Suprapubic skin (tissue), 4 donors: ENCODE measurements around the gene SIDT1. TPM values are rescaled to one million over a fixed set of nuclear protein-coding genes. Genes with fewer than 3 reads are reported as not detected.

Source experiments
- DNase-seq, 2 donors: peaks; one replicate each; pipeline ENCODE4 v3.0.0-alpha.2; 2019; ENCODE audit warnings: low spot score in 2 of 2
- H3K27ac ChIP-seq: fragments of 200-600 bp; sonication (generic); one replicate; pipeline ENCODE4 v1.5.1; 2019
- H3K27me3 ChIP-seq: fragments of 200-600 bp; sonication (generic); one replicate; pipeline ENCODE4 v1.5.1; 2019
- H3K36me3 ChIP-seq: fragments of 200-600 bp; sonication (generic); one replicate; pipeline ENCODE4 v1.5.1; 2019
- H3K4me1 ChIP-seq: fragments of 200-600 bp; sonication (generic); one replicate; pipeline ENCODE4 v1.5.1; 2019
- H3K4me3 ChIP-seq: fragments of 200-600 bp; sonication (generic); one replicate; pipeline ENCODE4 v1.5.1; 2019; ENCODE audit warnings: mild to moderate bottlenecking
- H3K9me3 ChIP-seq: fragments of 200-600 bp; sonication (generic); one replicate; pipeline ENCODE4 v1.5.1; 2019
- EP300 ChIP-seq: sonication (generic); formaldehyde crosslinking; IDR thresholded peaks from one replicate; pipeline ENCODE4 v1.6.1; 2017; ENCODE audit warnings: antibody characterized with exemption
- POLR2A ChIP-seq, 2 donors: fragments of 450-650 bp; IDR thresholded peaks; one replicate each; pipeline ENCODE4 v1.6.1; 2017; ENCODE audit warnings: antibody characterized with exemption in 2 of 2, mild to moderate bottlenecking in 2 of 2, moderate library complexity in 2 of 2
- POLR2AphosphoS5 ChIP-seq, 3 donors: sonication (generic); formaldehyde crosslinking; IDR thresholded peaks; one replicate each; pipeline ENCODE4 v1.6.1; 2017; ENCODE audit warnings: antibody characterized with exemption in 3 of 3
- WGBS: methylation state at CpG from one replicate; pipeline ENCODE4 v1.1.5; 2018; 5-methylcytosine and 5-hydroxymethylcytosine counted together
- total RNA-seq, 4 donors: library from RNA; depleted of rRNA; stranded (reverse); fragments of >200 nt; gene quantifications; one replicate each; pipeline ENCODE4 v1.1.0, GENCODE V29; 2016
- TF ChIP-seq, protein P1 (sequence below), 2 donors: fragments of 200-600 bp in 1 of 2; fragments of 450-650 bp in 1 of 2; sonication (generic) in 1 of 2; IDR thresholded peaks; one replicate each; pipeline ENCODE4 v1.5.1; 2016 to 2019; ENCODE audit warnings: antibody characterized with exemption in 2 of 2, mild to moderate bottlenecking in 1 of 2, moderate library complexity in 1 of 2

The SIDT1 gene
- total RNA-seq, 4 donors from 2014 or later: 0.34 to 11.4 (median 2.2) TPM

DNA sequence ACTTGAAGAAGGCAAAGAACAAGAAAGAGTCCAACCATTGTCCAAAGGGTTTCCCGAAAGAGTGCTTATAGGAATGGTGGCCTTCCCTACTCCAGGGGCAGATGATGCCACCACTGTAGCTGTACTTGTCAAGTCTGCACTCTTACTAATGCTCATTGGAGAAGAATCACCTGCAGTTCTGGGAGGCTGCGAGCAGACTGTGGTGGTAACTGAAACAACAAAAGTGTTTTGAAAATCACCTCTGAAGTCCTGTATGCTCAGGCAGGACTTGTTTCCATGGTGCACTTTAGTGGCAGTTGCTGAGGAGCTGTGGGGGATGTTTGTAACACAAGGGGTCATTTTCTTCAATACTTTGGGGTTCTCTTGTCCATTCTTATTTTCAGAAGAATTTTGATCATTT is 128.1 kb downstream of the SIDT1 start:
- H3K36me3 ChIP-seq: peaks cover 76% of the 10 kb centered on the region
- H3K9me3 ChIP-seq: no peaks in the 10 kb centered on the region
- TF ChIP-seq EP300 (no peak), POLR2A (IDR thresholded peaks at IDR 0.05) (no peak), POLR2AphosphoS5 (IDR thresholded peaks at IDR 0.05) (no peak)
- TF ChIP-seq, protein P1, sequence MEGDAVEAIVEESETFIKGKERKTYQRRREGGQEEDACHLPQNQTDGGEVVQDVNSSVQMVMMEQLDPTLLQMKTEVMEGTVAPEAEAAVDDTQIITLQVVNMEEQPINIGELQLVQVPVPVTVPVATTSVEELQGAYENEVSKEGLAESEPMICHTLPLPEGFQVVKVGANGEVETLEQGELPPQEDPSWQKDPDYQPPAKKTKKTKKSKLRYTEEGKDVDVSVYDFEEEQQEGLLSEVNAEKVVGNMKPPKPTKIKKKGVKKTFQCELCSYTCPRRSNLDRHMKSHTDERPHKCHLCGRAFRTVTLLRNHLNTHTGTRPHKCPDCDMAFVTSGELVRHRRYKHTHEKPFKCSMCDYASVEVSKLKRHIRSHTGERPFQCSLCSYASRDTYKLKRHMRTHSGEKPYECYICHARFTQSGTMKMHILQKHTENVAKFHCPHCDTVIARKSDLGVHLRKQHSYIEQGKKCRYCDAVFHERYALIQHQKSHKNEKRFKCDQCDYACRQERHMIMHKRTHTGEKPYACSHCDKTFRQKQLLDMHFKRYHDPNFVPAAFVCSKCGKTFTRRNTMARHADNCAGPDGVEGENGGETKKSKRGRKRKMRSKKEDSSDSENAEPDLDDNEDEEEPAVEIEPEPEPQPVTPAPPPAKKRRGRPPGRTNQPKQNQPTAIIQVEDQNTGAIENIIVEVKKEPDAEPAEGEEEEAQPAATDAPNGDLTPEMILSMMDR (IDR thresholded peaks at IDR 0.05): no peak
- H3K4me3 ChIP-seq: no peak overlapping the region
- H3K27me3 ChIP-seq: no peaks in the 10 kb centered on the region
- no peak overlapping the region for H3K27ac ChIP-seq
- H3K4me1 ChIP-seq: no peaks in the 10 kb centered on the region
- 93% methylated on average over 2 of the region's 2 CpGs for WGBS
- no peak for DNase-seq

DNA sequence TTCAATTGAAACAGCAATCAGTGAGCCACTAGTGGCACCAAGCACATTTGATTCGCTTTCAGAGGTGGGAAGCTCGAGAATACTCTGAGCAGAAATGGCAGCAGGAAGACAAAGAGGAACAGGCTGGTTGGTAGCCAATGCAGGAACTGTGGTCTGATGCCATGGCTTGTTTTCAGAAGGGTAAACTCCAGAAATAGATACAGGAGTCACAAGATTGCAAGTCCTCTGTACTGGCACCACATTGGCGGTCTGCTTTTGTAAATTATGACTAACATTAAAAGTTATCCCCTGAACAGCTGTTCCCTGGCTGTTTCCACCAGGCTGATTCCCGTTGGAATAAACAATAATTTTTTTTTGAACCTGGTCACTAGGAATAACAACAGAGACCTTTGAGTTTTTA is 128.5 kb downstream of the SIDT1 start:
- H3K27ac ChIP-seq: no peak overlapping the region
- 89% methylated on average over 4 of the region's 4 CpGs for WGBS
- H3K4me1 ChIP-seq: no peaks in the 10 kb centered on the region
- H3K4me3 ChIP-seq: no peak overlapping the region
- DNase-seq: no peak
- H3K27me3 ChIP-seq: no peaks in the 10 kb centered on the region
- no peak for TF ChIP-seq EP300
- no peak for TF ChIP-seq POLR2AphosphoS5 (IDR thresholded peaks at IDR 0.05)
- TF ChIP-seq POLR2A (IDR thresholded peaks at IDR 0.05): no peak
- TF ChIP-seq, protein P1 (IDR thresholded peaks at IDR 0.05): no peak
- no peaks in the 10 kb centered on the region for H3K9me3 ChIP-seq
- peaks cover 80% of the 10 kb centered on the region for H3K36me3 ChIP-seq

DNA sequence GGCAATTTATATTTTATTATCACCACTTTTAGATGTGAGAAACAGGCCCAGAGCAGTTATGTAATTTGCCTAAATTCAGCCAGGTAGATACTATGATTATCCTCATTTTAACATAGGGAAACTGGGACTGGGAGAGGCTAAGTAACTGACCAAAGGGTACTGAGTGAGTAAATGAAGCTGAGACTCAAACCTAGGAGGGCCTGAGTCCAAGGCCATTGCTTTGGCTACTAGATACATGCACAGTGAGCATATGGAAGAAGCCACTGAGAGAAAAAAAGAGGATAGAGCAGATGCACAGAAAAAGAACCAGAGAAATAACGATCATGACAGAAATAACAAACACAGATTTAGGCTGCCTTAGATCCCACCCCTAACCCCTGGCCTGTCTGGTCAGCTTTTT is 130.5 kb downstream of the SIDT1 start:
- H3K36me3 ChIP-seq: peaks cover 67% of the 10 kb centered on the region

DNA sequence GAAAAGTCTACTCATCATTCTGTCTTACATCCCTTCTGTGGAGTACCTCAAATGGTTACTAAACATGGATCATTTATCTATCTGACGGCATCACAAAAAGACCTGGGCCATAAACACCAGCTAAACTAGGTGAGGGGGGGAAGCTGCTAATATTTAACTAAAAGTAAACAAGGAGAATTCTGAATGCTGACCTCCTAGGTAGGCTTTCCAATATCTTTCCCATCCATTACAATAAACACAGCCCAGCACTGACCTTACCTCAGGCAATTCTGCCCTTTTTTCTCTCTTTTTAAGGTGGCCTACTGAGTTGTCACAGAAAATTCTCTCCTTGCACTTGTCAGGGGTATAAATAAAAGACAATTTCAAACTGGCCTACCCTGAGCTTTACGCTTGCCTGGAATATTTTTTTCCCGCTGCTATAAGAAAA is 131.0 kb downstream of the SIDT1 start:
- H3K4me1 ChIP-seq: no peaks in the 10 kb centered on the region
- no peak for TF ChIP-seq EP300
- TF ChIP-seq, protein P1 (IDR thresholded peaks at IDR 0.05): no peak
- no peak for TF ChIP-seq POLR2AphosphoS5 (IDR thresholded peaks at IDR 0.05)
- no peak for TF ChIP-seq POLR2A (IDR thresholded peaks at IDR 0.05)
- peaks cover 63% of the 10 kb centered on the region for H3K36me3 ChIP-seq
- DNase-seq: no peak
- 95% methylated on average over 3 of the region's 3 CpGs for WGBS
- H3K27ac ChIP-seq: no peak overlapping the region
- no peaks in the 10 kb centered on the region for H3K9me3 ChIP-seq
- H3K27me3 ChIP-seq: no peaks in the 10 kb centered on the region
- H3K4me3 ChIP-seq: no peak overlapping the region

More for the DNA sequence above, 130.5 kb downstream of the SIDT1 start:
- H3K27ac ChIP-seq: no peak overlapping the region
- H3K9me3 ChIP-seq: no peaks in the 10 kb centered on the region
- no peak for DNase-seq
- H3K4me3 ChIP-seq: no peak overlapping the region
- TF ChIP-seq POLR2AphosphoS5 (IDR thresholded peaks at IDR 0.05) (no peak), EP300 (no peak), POLR2A (IDR thresholded peaks at IDR 0.05) (no peak)
- TF ChIP-seq, protein P1 (IDR thresholded peaks at IDR 0.05): no peak
- no peaks in the 10 kb centered on the region for H3K4me1 ChIP-seq
- WGBS: 83% methylated on average over 1 of the region's 1 CpG
- no peaks in the 10 kb centered on the region for H3K27me3 ChIP-seq

DNA sequence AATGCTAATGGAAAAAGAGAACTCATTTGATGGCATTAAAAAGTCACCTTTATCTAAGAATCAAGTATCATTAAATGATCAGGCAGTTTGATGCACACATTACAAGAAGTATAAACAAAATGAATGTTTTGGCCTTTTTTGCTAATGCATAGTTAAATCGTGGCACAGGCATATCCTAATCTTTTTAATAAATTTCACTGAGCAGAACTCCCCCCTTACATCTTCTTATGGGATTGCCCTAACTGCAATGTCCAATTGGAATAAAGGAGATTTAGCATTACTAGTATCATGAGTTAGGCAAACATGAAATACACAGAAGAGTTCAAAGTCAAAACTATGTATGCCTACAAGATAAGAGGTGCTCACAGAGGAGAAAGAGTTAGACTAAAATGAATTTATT is 131.4 kb downstream of the SIDT1 start:
- Histone ChIP-seq H3K9me3 (no peaks in the 10 kb centered on the region), H3K27ac (no peak overlapping the region), H3K4me3 (no peak overlapping the region), H3K36me3 (peaks cover 59% of the 10 kb centered on the region), H3K27me3 (no peaks in the 10 kb centered on the region), H3K4me1 (no peaks in the 10 kb centered on the region)
- DNase-seq: no peak
- TF ChIP-seq POLR2AphosphoS5 (IDR thresholded peaks at IDR 0.05) (no peak), POLR2A (IDR thresholded peaks at IDR 0.05) (no peak), EP300 (no peak)
- TF ChIP-seq, protein P1 (IDR thresholded peaks at IDR 0.05): no peak
- 90% methylated on average over 1 of the region's 1 CpG for WGBS
